Measurements from ENCODE around the gene ITGAD. TPM values are rescaled to one million over a fixed set of nuclear protein-coding genes. Genes with fewer than 3 reads are reported as not detected.

The ITGAD gene
- total RNA-seq, 1 donor from 2014 or later: not detected

- H3K27me3 ChIP-seq (ENCODE audit: insufficient read depth, low read length): no peaks in the 10 kb centered on the region
- TF ChIP-seq CTCF (IDR thresholded peaks at IDR 0.05; ENCODE audit: insufficient read depth, low read depth, low read length) (no peak), EZH2 (IDR thresholded peaks at IDR 0.05; ENCODE audit: insufficient read depth, low read length) (no peak)
- no peaks in the 10 kb centered on the region for H3K36me3 Mint-ChIP-seq (ENCODE audit: low read depth, unreplicated experiment)
These were observed 17.9 kb upstream of the ITGAD start for GRCh38 chr16:31375231-31375630.

GRCh38 chr16:31376705-31377104 is 16.4 kb upstream of the ITGAD start:
- peaks cover 55% of the 10 kb centered on the region for H3K27me3 Mint-ChIP-seq (ENCODE audit: low read depth, unreplicated experiment)
- DNase-seq (ENCODE audit: low read depth) (no peak), FAIRE-seq (no peak)
- TF ChIP-seq EZH2 (IDR thresholded peaks at IDR 0.05; ENCODE audit: insufficient read depth, low read length): no peak
- TF ChIP-seq CTCF (IDR thresholded peaks at IDR 0.05; ENCODE audit: insufficient read depth, low read depth, low read length): no peak
- no peak overlapping the region for H3K27ac Mint-ChIP-seq (ENCODE audit: unreplicated experiment)
- no peaks in the 10 kb centered on the region for H4K20me1 ChIP-seq (ENCODE audit: insufficient read depth, low read length)
- no peak overlapping the region for H3K4me3 ChIP-seq (ENCODE audit: insufficient read depth, low read depth, low read length)
- no peaks in the 10 kb centered on the region for H3K27me3 ChIP-seq (ENCODE audit: insufficient read depth, low read length)
- no peak overlapping the region for H3K9ac ChIP-seq (ENCODE audit: low read length)
- no peaks in the 10 kb centered on the region for H3K36me3 ChIP-seq (ENCODE audit: insufficient read depth, low read length)
- no peak overlapping the region for H3K27ac ChIP-seq (ENCODE audit: low read depth, low read length)
- no peak overlapping the region for H3K4me3 Mint-ChIP-seq (ENCODE audit: unreplicated experiment)
- no peak overlapping the region for H3K4me2 ChIP-seq (ENCODE audit: low read length)
- H3K79me2 ChIP-seq (ENCODE audit: insufficient read depth, low read length): no peaks in the 10 kb centered on the region
- H2AFZ ChIP-seq (ENCODE audit: low read depth, low read length): no peak overlapping the region
- H3K9me3 Mint-ChIP-seq (ENCODE audit: unreplicated experiment): peaks cover 8% of the 10 kb centered on the region
- H3K36me3 Mint-ChIP-seq (ENCODE audit: low read depth, unreplicated experiment): no peaks in the 10 kb centered on the region
- H3K4me1 Mint-ChIP-seq (ENCODE audit: low read depth, unreplicated experiment): no peaks in the 10 kb centered on the region
- H3K9me3 ChIP-seq (ENCODE audit: insufficient read depth, low read depth, low read length): peaks cover under 1% of the 10 kb centered on the region
- H3K4me1 ChIP-seq (ENCODE audit: insufficient read depth, low read length): no peaks in the 10 kb centered on the region

More at GRCh38 chr16:31375231-31375630, 17.9 kb upstream of the ITGAD start:
- Mint-ChIP-seq H3K9me3 (ENCODE audit: unreplicated experiment) (peaks cover 13% of the 10 kb centered on the region), H3K4me1 (ENCODE audit: low read depth, unreplicated experiment) (no peaks in the 10 kb centered on the region), H3K27ac (ENCODE audit: unreplicated experiment) (no peak overlapping the region), H3K27me3 (ENCODE audit: low read depth, unreplicated experiment) (peaks cover 49% of the 10 kb centered on the region), H3K4me3 (ENCODE audit: unreplicated experiment) (no peak overlapping the region)
- Histone ChIP-seq H3K9me3 (ENCODE audit: insufficient read depth, low read depth, low read length) (peaks cover 3% of the 10 kb centered on the region), H3K27ac (ENCODE audit: low read depth, low read length) (no peak overlapping the region), H3K4me2 (ENCODE audit: low read length) (no peak overlapping the region), H3K36me3 (ENCODE audit: insufficient read depth, low read length) (no peaks in the 10 kb centered on the region), H4K20me1 (ENCODE audit: insufficient read depth, low read length) (no peaks in the 10 kb centered on the region), H2AFZ (ENCODE audit: low read depth, low read length) (no peak overlapping the region), H3K9ac (ENCODE audit: low read length) (no peak overlapping the region), H3K4me1 (ENCODE audit: insufficient read depth, low read length) (no peaks in the 10 kb centered on the region), H3K4me3 (ENCODE audit: insufficient read depth, low read depth, low read length) (no peak overlapping the region), H3K79me2 (ENCODE audit: insufficient read depth, low read length) (no peaks in the 10 kb centered on the region)
- DNase-seq (ENCODE audit: low read depth) (no peak), FAIRE-seq (no peak)

- no peak overlapping the region for H3K4me2 ChIP-seq (ENCODE audit: low read length)
- no peak overlapping the region for H2AFZ ChIP-seq (ENCODE audit: low read depth, low read length)
- peak overlapping the region; percentile 26 for H3K27ac Mint-ChIP-seq (ENCODE audit: unreplicated experiment)
- no peak for FAIRE-seq
- no peak overlapping the region for H3K9ac ChIP-seq (ENCODE audit: low read length)
- H3K27me3 Mint-ChIP-seq (ENCODE audit: low read depth, unreplicated experiment): peaks cover 58% of the 10 kb centered on the region
- no peak for TF ChIP-seq EZH2 (IDR thresholded peaks at IDR 0.05; ENCODE audit: insufficient read depth, low read length)
- TF ChIP-seq CTCF (IDR thresholded peaks at IDR 0.05; ENCODE audit: insufficient read depth, low read depth, low read length): no peak
- H3K27ac ChIP-seq (ENCODE audit: low read depth, low read length): no peak overlapping the region
- H3K79me2 ChIP-seq (ENCODE audit: insufficient read depth, low read length): no peaks in the 10 kb centered on the region
- no peaks in the 10 kb centered on the region for H3K27me3 ChIP-seq (ENCODE audit: insufficient read depth, low read length)
- no peaks in the 10 kb centered on the region for H3K9me3 ChIP-seq (ENCODE audit: insufficient read depth, low read depth, low read length)
- no peak overlapping the region for H3K4me3 Mint-ChIP-seq (ENCODE audit: unreplicated experiment)
- H3K4me1 ChIP-seq (ENCODE audit: insufficient read depth, low read length): no peaks in the 10 kb centered on the region
- no peaks in the 10 kb centered on the region for H3K36me3 ChIP-seq (ENCODE audit: insufficient read depth, low read length)
- H3K36me3 Mint-ChIP-seq (ENCODE audit: low read depth, unreplicated experiment): no peaks in the 10 kb centered on the region
- no peak overlapping the region for H3K4me3 ChIP-seq (ENCODE audit: insufficient read depth, low read depth, low read length)
- DNase-seq (ENCODE audit: low read depth): no peak
- H3K9me3 Mint-ChIP-seq (ENCODE audit: unreplicated experiment): peaks cover 8% of the 10 kb centered on the region
- no peaks in the 10 kb centered on the region for H3K4me1 Mint-ChIP-seq (ENCODE audit: low read depth, unreplicated experiment)
- H4K20me1 ChIP-seq (ENCODE audit: insufficient read depth, low read length): no peaks in the 10 kb centered on the region
These were observed 15.8 kb upstream of the ITGAD start for GRCh38 chr16:31377210-31377903.

Data from astrocyte (in vitro differentiated cells and primary cell).